Trophoblast cell (in vitro differentiated cells and primary cell): ENCODE data around the gene PARVB.
A peak's percentile ranks its signal among the peaks of the same experiment; 100 is the strongest.

Source experiments
- DNase-seq, 2 donors: peaks; one replicate each; pipeline ENCODE4 v3.0.0-alpha.2; 2016
- H2AFZ ChIP-seq: 2 replicates; pipeline ENCODE4 v1.6.1; 2013; ENCODE audit warnings: low read length, moderate library complexity, mild to moderate bottlenecking; ENCODE audit not compliant: insufficient read depth, poor library complexity
- H2AK5ac ChIP-seq: 2 replicates; pipeline ENCODE4 v1.6.1; 2013; ENCODE audit warnings: mild to moderate bottlenecking, low read length
- H2BK120ac ChIP-seq: 2 replicates; pipeline ENCODE4 v1.6.1; 2013; ENCODE audit warnings: low read length, mild to moderate bottlenecking, moderate library complexity; ENCODE audit not compliant: insufficient read depth, poor library complexity
- H2BK12ac ChIP-seq: 2 replicates; pipeline ENCODE4 v1.6.1; 2013; ENCODE audit warnings: mild to moderate bottlenecking, low read length, moderate library complexity
- H2BK5ac ChIP-seq: 2 replicates; pipeline ENCODE4 v1.6.1; 2013; ENCODE audit warnings: low read length, low read depth, moderate library complexity, mild to moderate bottlenecking; ENCODE audit not compliant: poor library complexity
- H3K14ac ChIP-seq: 2 replicates; pipeline ENCODE4 v1.6.1; 2013; ENCODE audit warnings: mild to moderate bottlenecking, low read length
- H3K18ac ChIP-seq: 2 replicates; pipeline ENCODE4 v1.6.1; 2013; ENCODE audit warnings: mild to moderate bottlenecking, low read length
- H3K23ac ChIP-seq: 2 replicates; pipeline ENCODE4 v1.6.1; 2013; ENCODE audit warnings: low read length
- H3K27ac ChIP-seq: 2 replicates; pipeline ENCODE4 v1.5.1; 2013; ENCODE audit warnings: low read depth, mild to moderate bottlenecking, inconsistent platforms, low read length, moderate library complexity
- H3K27me3 ChIP-seq: 2 replicates; pipeline ENCODE4 v1.6.1; 2013; ENCODE audit warnings: inconsistent platforms, mild to moderate bottlenecking, low read length, moderate library complexity; ENCODE audit not compliant: insufficient read depth
- H3K36me3 ChIP-seq, 2 experiments: 1 replicate in 1 of 2; 2 replicates in 1 of 2; pipeline ENCODE4 v1.6.1; 2013; ENCODE audit warnings: low read length in 2 of 2, mild to moderate bottlenecking in 2 of 2, moderate library complexity in 1 of 2; ENCODE audit not compliant: insufficient read depth in 2 of 2, control insufficient read depth in 1 of 2
- H3K4ac ChIP-seq: 2 replicates; pipeline ENCODE4 v1.6.1; 2013; ENCODE audit warnings: low read depth, mild to moderate bottlenecking, low read length, moderate library complexity
- H3K4me1 ChIP-seq, 2 experiments: 1 replicate in 1 of 2; 2 replicates in 1 of 2; pipeline ENCODE4 v1.6.1; 2013; ENCODE audit warnings: low read length in 2 of 2, mild to moderate bottlenecking in 2 of 2, moderate library complexity in 1 of 2; ENCODE audit not compliant: insufficient read depth in 2 of 2, control insufficient read depth in 1 of 2
- H3K4me2 ChIP-seq: 2 replicates; pipeline ENCODE4 v1.6.1; 2013; ENCODE audit warnings: inconsistent platforms, mild to moderate bottlenecking, low read length, moderate library complexity
- H3K4me3 ChIP-seq: 2 replicates; pipeline ENCODE4 v1.5.1; 2013; ENCODE audit warnings: mild to moderate bottlenecking, low read depth, low read length, inconsistent platforms
- H3K79me1 ChIP-seq: one replicate; pipeline ENCODE4 v1.6.1; 2013; ENCODE audit warnings: low read length
- H3K79me2 ChIP-seq: 2 replicates; pipeline ENCODE4 v1.6.1; 2013; ENCODE audit warnings: low read length, mild to moderate bottlenecking; ENCODE audit not compliant: control insufficient read depth, insufficient read depth, poor library complexity
- H3K9ac ChIP-seq: 2 replicates; pipeline ENCODE4 v1.6.1; 2013; ENCODE audit warnings: mild to moderate bottlenecking, low read length
- H3K9me3 ChIP-seq: 2 replicates; pipeline ENCODE4 v1.6.1; 2013; ENCODE audit warnings: low read depth, mild to moderate bottlenecking, control low read depth, inconsistent platforms, low read length; ENCODE audit not compliant: insufficient read depth
- H4K12ac ChIP-seq: 2 replicates; pipeline ENCODE4 v1.6.1; 2013; ENCODE audit warnings: low read depth, mild to moderate bottlenecking, low read length, moderate library complexity
- H4K8ac ChIP-seq: 2 replicates; pipeline ENCODE4 v1.6.1; 2013; ENCODE audit warnings: low read depth, mild to moderate bottlenecking, low read length, moderate library complexity
- H4K91ac ChIP-seq: one replicate; pipeline ENCODE4 v1.6.1; 2013; ENCODE audit warnings: low read depth, mild to moderate bottlenecking, low read length, moderate library complexity
- WGBS: extraction: QIAGEN DNeasy Blood & Tissue Kit; methylation state at CpG from one replicate; pipeline ENCODE4 v1.1.7; 2013; ENCODE audit warnings: missing lambda C conversion rate; ENCODE audit not compliant: insufficient read length, insufficient coverage; ENCODE audit errors: extremely low coverage; 5-methylcytosine and 5-hydroxymethylcytosine counted together

The PARVB gene

GRCh38 chr22:44033694-44034093, 9.6 kb downstream of the PARVB start:
- peaks cover 0 to 2% of the 10 kb centered on the region in 2 experiments for H3K4me1 ChIP-seq
- H2BK120ac ChIP-seq: no peak overlapping the region
- no peak overlapping the region for H3K4me3 ChIP-seq
- no peak overlapping the region for H4K91ac ChIP-seq
- no peak overlapping the region for H3K23ac ChIP-seq
- H3K9ac ChIP-seq: no peak overlapping the region
- no peak overlapping the region for H2BK12ac ChIP-seq
- H3K27ac ChIP-seq: no peak overlapping the region
- H3K79me2 ChIP-seq: no peaks in the 10 kb centered on the region
- H3K36me3 ChIP-seq: no peaks in the 10 kb centered on the region
- H3K18ac ChIP-seq: no peak overlapping the region
- H2BK5ac ChIP-seq: no peak overlapping the region
- no peak overlapping the region for H4K12ac ChIP-seq
- H4K8ac ChIP-seq: no peak overlapping the region
- H3K14ac ChIP-seq: no peak overlapping the region
- H3K79me1 ChIP-seq: no peaks in the 10 kb centered on the region
- no peak overlapping the region for H2AFZ ChIP-seq
- no peak overlapping the region for H3K4me2 ChIP-seq
- no CpG with 5 or more reads among the region's 8 CpGs for WGBS
- no peaks in the 10 kb centered on the region for H3K27me3 ChIP-seq
- H2AK5ac ChIP-seq: no peak overlapping the region
- no peak overlapping the region for H3K4ac ChIP-seq
- H3K9me3 ChIP-seq: no peaks in the 10 kb centered on the region
- no peak for DNase-seq

- no peak overlapping the region for H2BK12ac ChIP-seq
- no peak overlapping the region for H4K12ac ChIP-seq
- no peak overlapping the region for H2BK5ac ChIP-seq
- no peak overlapping the region for H2AK5ac ChIP-seq
- no peaks in the 10 kb centered on the region for H3K9me3 ChIP-seq
- H2BK120ac ChIP-seq: no peak overlapping the region
- H3K14ac ChIP-seq: no peak overlapping the region
- WGBS: no CpG with 5 or more reads among the region's 9 CpGs
- no peaks in the 10 kb centered on the region for H3K79me1 ChIP-seq
- H3K27me3 ChIP-seq: no peaks in the 10 kb centered on the region
- H3K9ac ChIP-seq: no peak overlapping the region
- no peaks in the 10 kb centered on the region for H3K36me3 ChIP-seq
- DNase-seq: peak; percentile 64 to 69
- H3K4ac ChIP-seq: no peak overlapping the region
- H3K4me3 ChIP-seq: no peak overlapping the region
- H4K8ac ChIP-seq: no peak overlapping the region
- H4K91ac ChIP-seq: no peak overlapping the region
- H3K4me1 ChIP-seq: peaks cover 0 to 2% of the 10 kb centered on the region in 2 experiments
- no peak overlapping the region for H2AFZ ChIP-seq
- H3K4me2 ChIP-seq: no peak overlapping the region
- H3K18ac ChIP-seq: no peak overlapping the region
- no peak overlapping the region for H3K27ac ChIP-seq
- H3K23ac ChIP-seq: no peak overlapping the region
- no peaks in the 10 kb centered on the region for H3K79me2 ChIP-seq
Observed at GRCh38 chr22:44037519-44038375, 13.6 kb downstream of the PARVB start.

- no peak overlapping the region for H2BK5ac ChIP-seq
- WGBS: no CpG with 5 or more reads among the region's 8 CpGs
- H3K4me3 ChIP-seq: no peak overlapping the region
- no peak overlapping the region for H3K9ac ChIP-seq
- no peak for DNase-seq
- no peak overlapping the region for H3K4me2 ChIP-seq
- H3K27me3 ChIP-seq: no peaks in the 10 kb centered on the region
- H2BK120ac ChIP-seq: no peak overlapping the region
- no peak overlapping the region for H4K8ac ChIP-seq
- H2AFZ ChIP-seq: no peak overlapping the region
- H3K4ac ChIP-seq: no peak overlapping the region
- no peaks in the 10 kb centered on the region for H3K79me2 ChIP-seq
- no peak overlapping the region for H3K14ac ChIP-seq
- H2AK5ac ChIP-seq: no peak overlapping the region
- H3K36me3 ChIP-seq: no peaks in the 10 kb centered on the region
- no peak overlapping the region for H4K91ac ChIP-seq
- H3K4me1 ChIP-seq: no peaks in the 10 kb centered on the region
- no peak overlapping the region for H4K12ac ChIP-seq
- no peak overlapping the region for H3K23ac ChIP-seq
- H3K27ac ChIP-seq: no peak overlapping the region
- H3K18ac ChIP-seq: no peak overlapping the region
- no peaks in the 10 kb centered on the region for H3K9me3 ChIP-seq
- H3K79me1 ChIP-seq: no peaks in the 10 kb centered on the region
- H2BK12ac ChIP-seq: no peak overlapping the region
Observed at GRCh38 chr22:44039566-44040171, 15.6 kb downstream of the PARVB start.

- H3K79me1 ChIP-seq: no peaks in the 10 kb centered on the region
- H2AK5ac ChIP-seq: no peak overlapping the region
- H4K8ac ChIP-seq: no peak overlapping the region
- H3K79me2 ChIP-seq: no peaks in the 10 kb centered on the region
- H2BK12ac ChIP-seq: no peak overlapping the region
- WGBS: 100% methylated on average over 1 of the region's 20 CpGs
- H3K4ac ChIP-seq: no peak overlapping the region
- no peak overlapping the region for H4K12ac ChIP-seq
- H3K36me3 ChIP-seq: no peaks in the 10 kb centered on the region
- H3K23ac ChIP-seq: no peak overlapping the region
- no peak overlapping the region for H2BK5ac ChIP-seq
- H3K27me3 ChIP-seq: no peaks in the 10 kb centered on the region
- H4K91ac ChIP-seq: no peak overlapping the region
- DNase-seq: peak in 1 of 2 donors; percentile 4
- no peak overlapping the region for H3K27ac ChIP-seq
- no peaks in the 10 kb centered on the region for H3K9me3 ChIP-seq
- no peak overlapping the region for H3K4me2 ChIP-seq
- no peak overlapping the region for H2BK120ac ChIP-seq
- H3K4me1 ChIP-seq: no peaks in the 10 kb centered on the region
- H3K14ac ChIP-seq: no peak overlapping the region
- no peak overlapping the region for H3K9ac ChIP-seq
- H2AFZ ChIP-seq: no peak overlapping the region
- H3K4me3 ChIP-seq: no peak overlapping the region
- no peak overlapping the region for H3K18ac ChIP-seq
Observed at GRCh38 chr22:44042249-44043218, 18.4 kb downstream of the PARVB start.
